ENCODE results near the gene HPD.
"Not testable (repeated sequence)": the region's sequence is repeated elsewhere in the genome, so short reads cannot be mapped to it uniquely, and the experiment has no call there.

HPD gene

GRCh38 chr12:121797937-121798786 is 60.5 kb downstream of the HPD start:
- DNase-seq: no peak

DNA sequence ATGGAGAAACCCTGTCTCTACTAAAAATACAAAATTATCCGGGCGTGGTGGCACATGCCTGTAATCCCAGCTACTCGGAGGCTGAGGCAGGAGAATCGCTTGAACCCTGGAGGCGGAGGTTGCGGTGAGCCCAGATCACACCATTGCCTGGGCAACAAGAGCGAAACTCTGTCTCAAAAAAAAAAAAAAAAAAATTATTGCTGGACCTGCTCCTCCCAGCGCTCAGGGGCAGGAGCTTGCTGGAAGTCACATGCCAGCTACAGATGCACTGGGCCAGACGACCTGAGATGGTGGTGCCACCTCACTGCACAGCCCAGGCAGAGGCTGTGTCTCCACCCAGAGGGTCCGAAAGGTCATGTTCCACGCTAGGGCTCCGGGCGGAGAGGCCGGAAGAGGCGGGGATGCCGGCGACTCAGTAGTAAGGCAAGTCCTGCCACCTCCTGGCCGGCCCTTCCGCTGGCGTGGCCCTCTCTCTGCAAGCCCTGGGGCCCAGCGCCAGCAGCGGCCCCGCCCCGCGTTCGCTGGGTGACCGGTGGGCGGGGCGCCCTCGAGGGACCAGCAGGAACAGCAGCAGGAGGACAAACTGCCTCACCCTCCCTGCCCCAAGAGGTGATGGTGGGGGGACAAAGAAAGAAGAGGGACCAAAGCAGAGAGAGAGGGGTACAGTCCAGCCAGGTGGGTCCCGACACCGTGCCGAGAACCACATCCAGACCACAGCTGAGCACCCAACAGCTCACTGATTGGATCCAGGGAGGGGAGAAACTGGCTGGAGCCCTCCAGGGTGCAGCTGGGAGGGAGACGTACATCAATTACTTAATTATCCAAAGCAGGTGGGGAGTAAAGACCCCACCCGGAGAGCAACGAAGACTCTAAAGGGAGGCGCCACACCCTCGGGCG is 61.6 kb downstream of the HPD start:
- DNase-seq: no peak

DNA sequence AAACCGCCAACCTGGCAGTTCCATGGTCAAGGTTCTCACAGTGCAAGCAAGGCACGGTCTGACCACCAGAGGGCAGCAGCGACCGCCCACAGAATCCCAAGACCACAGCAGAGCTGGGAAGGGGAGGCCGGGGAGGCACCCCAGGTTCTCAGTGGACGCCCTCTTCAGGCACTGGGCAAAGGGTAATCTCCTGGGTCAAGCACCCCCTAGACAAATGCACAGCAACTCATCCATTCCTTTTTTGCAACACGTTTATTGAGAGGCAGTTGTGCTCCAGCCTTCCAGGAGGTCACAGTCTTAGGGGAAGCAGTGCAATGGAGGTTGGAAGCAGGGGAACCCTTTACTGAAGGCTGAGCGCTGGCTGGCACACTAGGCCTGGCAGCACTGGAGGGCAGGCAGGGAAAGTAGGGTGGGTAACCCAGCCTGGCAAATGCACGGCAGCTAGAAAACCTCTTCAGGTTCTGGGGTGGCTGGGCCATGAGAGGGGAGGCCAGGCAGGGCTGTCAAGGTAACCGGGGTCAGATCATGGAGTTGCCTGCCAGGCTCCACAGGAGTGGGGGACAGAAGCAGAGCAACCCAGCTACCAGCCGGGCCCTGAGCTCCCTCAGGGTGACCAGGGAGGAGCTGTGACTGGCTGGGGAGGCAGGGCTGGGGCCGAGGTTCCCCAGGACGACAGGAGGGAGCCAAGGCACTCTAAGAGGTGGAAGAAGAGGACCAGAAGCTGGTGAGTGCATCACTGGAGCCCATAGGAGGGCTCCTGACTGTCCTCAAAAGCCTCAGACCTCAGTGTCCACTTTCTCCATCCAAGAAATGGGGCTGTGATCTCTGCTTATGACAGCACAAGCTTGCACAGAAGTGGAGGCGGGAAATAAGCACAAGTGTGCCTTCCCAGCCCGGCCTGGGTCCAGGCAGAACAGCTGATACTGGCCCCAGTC is 63.4 kb downstream of the HPD start:
- peak; percentile 75 for DNase-seq

DNA sequence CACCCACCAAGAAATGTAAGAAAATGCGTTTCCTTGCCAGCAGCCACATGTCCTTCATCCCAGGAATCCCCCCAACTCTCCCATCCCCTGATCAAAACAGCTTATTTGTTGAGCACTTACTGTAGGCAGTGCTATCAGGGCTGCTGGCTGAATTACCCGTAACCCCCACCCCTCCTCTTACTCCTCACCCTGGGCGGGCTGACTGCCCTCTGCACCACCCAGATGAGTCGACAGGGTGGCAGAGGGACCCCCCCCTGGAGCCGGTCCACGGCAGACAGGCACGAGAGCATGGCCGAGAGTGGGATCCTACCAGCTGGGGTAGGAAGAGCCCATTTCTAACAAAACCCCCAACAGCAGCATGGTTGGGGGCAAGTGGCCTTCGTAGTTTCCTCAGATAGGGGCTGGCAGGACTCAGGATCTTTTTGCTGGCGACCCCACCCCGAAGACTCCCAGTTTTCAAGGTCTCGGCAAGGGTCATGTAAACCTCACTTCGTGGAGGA is 64.1 kb downstream of the HPD start:
- no peak for DNase-seq

DNA sequence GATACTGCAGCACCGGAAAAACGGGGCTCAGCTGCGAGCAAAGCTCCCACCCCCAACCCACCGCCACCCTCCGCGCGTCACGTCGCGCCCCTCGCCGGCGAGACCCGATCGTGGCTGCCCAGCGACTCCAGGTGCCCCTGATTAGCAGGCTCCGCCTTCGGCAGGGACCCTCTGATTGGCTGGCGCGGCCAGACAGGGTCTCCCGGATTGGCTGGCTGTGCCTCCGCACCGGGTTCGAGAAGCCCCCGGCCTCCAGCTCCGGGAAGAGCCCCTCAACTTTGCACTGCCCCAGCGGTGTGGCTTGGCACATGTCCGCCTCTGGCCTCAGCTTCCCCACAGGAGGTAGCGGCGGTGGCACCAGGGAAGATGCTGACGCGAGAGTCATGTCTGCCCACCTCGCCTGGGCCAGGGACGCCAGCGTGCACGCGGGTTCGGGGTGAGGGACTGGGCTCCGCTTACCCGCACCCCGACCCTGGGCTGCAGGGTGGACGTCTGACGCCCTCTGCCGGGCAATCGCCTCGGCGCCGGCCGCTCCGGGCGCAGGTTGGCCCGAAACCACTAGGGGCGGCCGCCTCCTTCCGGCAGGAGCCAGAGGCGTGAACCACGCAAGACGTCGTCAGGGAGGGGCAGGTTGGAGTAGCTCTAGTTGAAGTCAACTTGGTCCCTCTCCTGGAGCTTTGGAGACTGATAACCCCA is 64.7 kb downstream of the HPD start:
- DNase-seq: peak; percentile 88 to 92

DNA sequence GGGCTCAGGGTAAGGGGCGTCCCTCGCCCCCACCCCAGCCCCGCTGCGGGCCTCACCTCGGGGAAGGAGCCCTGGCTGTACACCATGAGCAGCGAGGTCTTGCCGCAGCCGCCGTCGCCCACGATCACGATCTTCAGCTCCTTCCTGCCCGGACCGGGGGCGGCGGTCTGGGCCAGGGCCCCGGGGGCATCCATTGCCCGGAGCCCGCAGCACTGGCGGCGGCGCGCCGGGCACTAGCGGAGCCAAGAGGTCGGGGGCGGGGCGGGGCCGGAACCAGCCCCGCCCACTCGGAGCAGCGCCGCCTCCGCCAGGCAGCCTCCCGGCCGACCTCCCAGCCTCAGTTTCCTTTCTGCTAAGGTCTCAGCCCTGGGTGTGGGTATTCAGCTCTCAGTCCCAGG is 65.2 kb downstream of the HPD start, which contains the start of gene RHOF:
TSS of gene RHOF (minus strand) at position 249 of the 398 bp plus-strand sequence. CDS start at position 194, 55 bp downstream.
- DNase-seq: peak; percentile 50 to 53

DNA sequence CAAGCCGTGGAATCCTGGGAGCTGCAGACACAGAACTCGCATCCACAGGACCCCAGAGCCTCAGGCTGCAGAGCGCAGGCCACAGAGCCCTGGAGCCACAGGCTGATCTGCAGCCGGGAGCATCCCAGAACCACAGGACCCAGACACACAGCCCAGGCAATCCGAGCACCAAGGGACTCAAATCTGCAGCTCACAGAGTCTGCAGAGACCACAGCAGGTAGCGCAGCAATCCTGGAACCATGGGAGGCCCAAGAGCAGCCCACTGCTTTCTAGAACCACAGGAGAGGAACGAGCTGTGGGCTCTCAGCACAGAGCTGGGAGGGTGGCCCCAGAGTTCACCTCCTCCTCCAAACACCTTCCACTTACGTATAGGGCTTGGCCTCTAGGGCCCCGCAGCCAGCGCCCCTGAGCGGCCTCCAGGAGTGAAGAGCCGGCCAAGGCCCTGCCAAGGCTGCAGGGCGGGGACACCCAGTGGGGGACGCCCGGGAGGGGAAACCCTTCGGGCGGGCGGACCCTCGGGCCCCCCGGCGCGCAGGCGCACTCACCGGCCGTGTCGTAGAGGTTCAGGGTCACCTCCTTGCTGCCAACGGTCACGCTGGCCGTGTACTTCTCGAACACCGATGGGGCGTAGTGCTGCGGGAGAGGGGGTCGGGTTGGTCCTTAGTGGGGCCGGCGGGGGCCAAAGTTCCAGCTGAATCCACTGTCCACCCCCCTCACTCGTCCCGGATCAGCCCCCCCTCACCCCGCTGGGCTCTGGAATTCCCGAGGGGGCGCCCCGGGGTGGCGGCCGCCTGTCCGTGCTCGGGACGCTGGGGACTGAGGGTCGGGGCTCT is 65.8 kb downstream of the HPD start:
- DNase-seq: peak; percentile 24 to 37

- no peak for DNase-seq
Observed at GRCh38 chr12:121791671-121792551, 66.7 kb downstream of the HPD start.

DNA sequence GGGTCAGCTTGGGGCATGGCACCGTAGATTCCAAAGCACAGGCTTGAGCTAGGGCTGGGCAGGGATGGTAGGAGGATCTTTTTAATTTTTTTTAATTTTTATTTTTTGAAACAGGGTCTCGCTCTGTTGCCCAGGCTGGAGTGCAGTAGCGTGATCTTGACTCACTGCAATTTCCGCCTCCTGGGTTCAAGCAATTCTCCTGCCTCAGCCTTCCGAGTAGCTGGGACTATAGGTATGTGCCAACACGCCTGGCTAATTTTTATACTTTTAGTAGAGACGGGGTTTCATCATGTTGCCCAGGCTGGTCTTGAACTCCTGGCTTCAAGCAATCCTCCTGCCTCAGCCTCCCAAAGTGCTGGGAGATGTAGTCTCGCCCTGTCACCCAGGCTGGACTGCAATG is 67.9 kb downstream of the HPD start:
- DNase-seq: not testable (repeated sequence)

DNA sequence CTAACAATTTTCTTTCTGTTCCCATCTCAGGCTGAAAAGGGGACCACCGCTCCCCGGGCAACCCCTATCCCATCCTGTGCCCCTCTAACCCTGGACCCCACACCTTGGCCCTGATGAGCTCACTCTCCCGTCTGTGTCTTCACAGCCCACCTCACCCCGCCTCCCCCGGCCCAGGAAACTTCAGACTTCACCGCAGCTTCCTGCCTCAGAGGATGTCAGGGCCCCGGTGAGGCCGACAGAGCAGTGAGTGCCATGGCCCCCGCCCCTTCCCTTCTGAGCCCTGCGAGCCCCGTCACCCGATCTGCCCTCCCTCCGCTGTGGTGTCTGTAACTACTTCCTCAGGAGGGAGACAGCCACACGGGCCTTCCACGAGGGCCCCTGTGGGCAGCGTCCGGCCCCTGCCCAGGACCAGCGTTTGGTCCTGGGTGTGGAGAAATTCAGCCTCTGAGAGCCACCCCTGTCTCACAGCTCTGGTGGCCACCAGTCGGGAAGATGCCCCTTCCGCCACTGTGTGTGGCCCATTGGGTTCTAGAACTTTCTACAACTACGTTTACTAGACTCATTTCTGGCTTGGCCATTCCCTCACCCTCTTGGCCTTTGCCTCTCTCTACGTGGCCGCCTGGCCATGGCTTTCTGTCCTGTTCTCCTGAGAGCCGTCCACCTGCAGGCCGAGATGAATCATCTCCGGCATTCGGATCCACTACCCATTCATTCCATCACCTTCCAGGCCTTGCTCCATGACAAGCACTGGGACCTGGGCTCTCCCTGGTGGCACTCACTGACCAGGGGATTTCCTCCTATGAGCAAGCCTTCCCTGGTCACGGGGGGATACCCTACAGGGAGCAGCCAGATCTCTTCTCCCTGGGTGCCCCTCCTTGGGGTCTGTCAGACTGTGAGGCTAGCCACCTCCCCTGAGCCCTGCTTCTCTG is 68.6 kb downstream of the HPD start:
- DNase-seq: peak; percentile 92 to 93
